ENCODE results near the gene BPIFA1. TPM values are rescaled to one million over a fixed set of nuclear protein-coding genes. Genes with fewer than 3 reads are reported as not detected.

Gene BPIFA1
- total RNA-seq, 1 experiment from 2014 or later: not detected

- Mint-ChIP-seq H3K4me3 (no peak overlapping the region), H3K4me1 (no peaks in the 10 kb centered on the region), H3K27ac (no peak overlapping the region), H3K27me3 (ENCODE audit: low read depth) (no peaks in the 10 kb centered on the region; the same call in 1 of the 2 replicates), H3K9me3 (no peaks in the 10 kb centered on the region), H3K36me3 (no peaks in the 10 kb centered on the region)
- ChIA-PET POLR2A (no interaction called here), CTCF (interaction anchor here (0.5 to 4.9 kb wide), 16 partner anchors 10 to 376 kb away, joined by 3 to 60 read pairs (median 4); no protein-coding TSS in a partner anchor)
- DNase-seq (ENCODE audit: low spot score) (no peak), ATAC-seq (no peak)
- TF ChIP-seq MXD4 (CRISPR knock-in tag; IDR thresholded peaks at IDR 0.05; ENCODE audit: borderline replicate concordance) (no peak), ZNF138 (CRISPR knock-in tag; conservative IDR thresholded peaks at IDR 0.05) (no peak), ZNF281 (CRISPR knock-in tag; IDR thresholded peaks at IDR 0.05) (no peak), GABPB1 (CRISPR knock-in tag; IDR thresholded peaks at IDR 0.05) (no peak), TCF7 (CRISPR knock-in tag; IDR thresholded peaks at IDR 0.05; ENCODE audit: low read depth) (no peak), ATF6 (CRISPR knock-in tag; IDR thresholded peaks at IDR 0.05) (no peak), NFATC4 (CRISPR knock-in tag; IDR thresholded peaks at IDR 0.05) (no peak), GTF2I (CRISPR knock-in tag; conservative IDR thresholded peaks at IDR 0.05) (no peak), CDX4 (CRISPR knock-in tag; IDR thresholded peaks at IDR 0.05; ENCODE audit: borderline replicate concordance) (no peak), ZNF671 (CRISPR knock-in tag; IDR thresholded peaks at IDR 0.05) (no peak), TP53 (CRISPR knock-in tag; IDR thresholded peaks at IDR 0.05) (no peak), TEAD1 (CRISPR knock-in tag; IDR thresholded peaks at IDR 0.05) (no peak), TEAD4 (CRISPR knock-in tag; IDR thresholded peaks at IDR 0.05) (no peak), ARID4B (CRISPR knock-in tag; IDR thresholded peaks at IDR 0.05; ENCODE audit: borderline replicate concordance) (no peak), HMGA2 (CRISPR knock-in tag; IDR thresholded peaks at IDR 0.05) (no peak), SMAD3 (CRISPR knock-in tag; IDR thresholded peaks at IDR 0.05; ENCODE audit: borderline replicate concordance) (no peak), ATF3 (CRISPR knock-in tag; conservative IDR thresholded peaks at IDR 0.05) (no peak), SMAD4 (CRISPR knock-in tag; IDR thresholded peaks at IDR 0.05) (no peak), CREM (CRISPR knock-in tag; IDR thresholded peaks at IDR 0.05) (no peak), MYBL2 (CRISPR knock-in tag; IDR thresholded peaks at IDR 0.05) (no peak)
Measured at GRCh38 chr20:33291416-33291815, 55.6 kb downstream of the BPIFA1 start.
